GM12874 (cell line): ENCODE data around the gene TRIM71.

ENCODE experiments used
- TF ChIP-seq, protein P1 (sequence below): IDR thresholded peaks from 2 replicates; pipeline ENCODE4 v1.5.1; 2011; ENCODE audit warnings: low read depth, mild to moderate bottlenecking, control low read depth, low read length, moderate library complexity; ENCODE audit not compliant: insufficient read depth

Gene TRIM71

DNA sequence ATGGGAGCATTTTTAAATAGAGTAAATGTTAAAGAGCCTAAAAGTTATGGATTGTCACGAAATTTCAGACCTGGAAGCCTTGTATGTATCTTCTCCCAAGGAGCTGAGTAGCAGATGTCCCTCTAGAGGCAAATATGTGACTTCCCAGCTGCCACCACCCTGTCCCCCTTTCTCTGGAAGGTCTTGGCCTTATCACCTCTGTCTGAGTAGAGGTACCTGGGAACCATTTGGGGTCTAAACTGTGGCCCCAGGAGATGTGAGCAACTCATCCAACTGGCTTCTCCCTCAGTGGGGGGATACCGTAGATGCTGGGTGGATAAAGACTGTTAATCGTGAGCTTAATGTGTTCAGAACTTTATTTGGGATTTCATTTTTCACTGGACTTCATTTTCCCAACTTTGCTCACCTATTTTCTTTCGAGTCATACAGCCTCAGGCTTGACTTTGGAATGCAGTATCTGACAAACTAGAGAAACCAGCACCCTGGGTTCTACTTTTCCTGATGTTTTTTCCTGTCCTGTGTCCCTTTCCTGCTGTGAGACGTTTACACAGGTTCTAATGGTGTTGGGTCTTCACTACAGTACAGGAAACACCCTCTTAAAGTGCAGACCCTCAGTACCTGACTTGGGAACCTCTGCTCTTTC lies 80.3 kb downstream of the TRIM71 start:
- TF ChIP-seq, protein P1, sequence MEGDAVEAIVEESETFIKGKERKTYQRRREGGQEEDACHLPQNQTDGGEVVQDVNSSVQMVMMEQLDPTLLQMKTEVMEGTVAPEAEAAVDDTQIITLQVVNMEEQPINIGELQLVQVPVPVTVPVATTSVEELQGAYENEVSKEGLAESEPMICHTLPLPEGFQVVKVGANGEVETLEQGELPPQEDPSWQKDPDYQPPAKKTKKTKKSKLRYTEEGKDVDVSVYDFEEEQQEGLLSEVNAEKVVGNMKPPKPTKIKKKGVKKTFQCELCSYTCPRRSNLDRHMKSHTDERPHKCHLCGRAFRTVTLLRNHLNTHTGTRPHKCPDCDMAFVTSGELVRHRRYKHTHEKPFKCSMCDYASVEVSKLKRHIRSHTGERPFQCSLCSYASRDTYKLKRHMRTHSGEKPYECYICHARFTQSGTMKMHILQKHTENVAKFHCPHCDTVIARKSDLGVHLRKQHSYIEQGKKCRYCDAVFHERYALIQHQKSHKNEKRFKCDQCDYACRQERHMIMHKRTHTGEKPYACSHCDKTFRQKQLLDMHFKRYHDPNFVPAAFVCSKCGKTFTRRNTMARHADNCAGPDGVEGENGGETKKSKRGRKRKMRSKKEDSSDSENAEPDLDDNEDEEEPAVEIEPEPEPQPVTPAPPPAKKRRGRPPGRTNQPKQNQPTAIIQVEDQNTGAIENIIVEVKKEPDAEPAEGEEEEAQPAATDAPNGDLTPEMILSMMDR = no peak

DNA sequence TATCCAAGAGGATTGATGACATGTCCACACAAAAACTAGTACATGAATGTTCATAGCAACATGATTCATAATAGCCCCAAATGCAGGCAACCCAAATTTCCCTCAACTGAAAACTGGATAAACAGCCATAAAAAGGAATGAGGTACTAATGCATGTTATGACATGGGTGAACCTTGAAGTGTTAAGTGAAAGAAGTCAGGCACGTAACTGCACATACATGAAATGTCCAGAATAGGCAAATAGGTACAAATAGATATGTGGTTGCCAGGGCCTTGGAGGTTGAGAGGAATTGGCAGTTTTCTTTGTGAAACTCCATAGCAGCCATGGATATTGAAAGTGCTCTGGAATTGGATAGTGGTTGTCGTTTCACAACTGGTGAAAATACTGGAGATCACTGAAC lies 81.5 kb downstream of the TRIM71 start:
- TF ChIP-seq, protein P1 = no peak

DNA sequence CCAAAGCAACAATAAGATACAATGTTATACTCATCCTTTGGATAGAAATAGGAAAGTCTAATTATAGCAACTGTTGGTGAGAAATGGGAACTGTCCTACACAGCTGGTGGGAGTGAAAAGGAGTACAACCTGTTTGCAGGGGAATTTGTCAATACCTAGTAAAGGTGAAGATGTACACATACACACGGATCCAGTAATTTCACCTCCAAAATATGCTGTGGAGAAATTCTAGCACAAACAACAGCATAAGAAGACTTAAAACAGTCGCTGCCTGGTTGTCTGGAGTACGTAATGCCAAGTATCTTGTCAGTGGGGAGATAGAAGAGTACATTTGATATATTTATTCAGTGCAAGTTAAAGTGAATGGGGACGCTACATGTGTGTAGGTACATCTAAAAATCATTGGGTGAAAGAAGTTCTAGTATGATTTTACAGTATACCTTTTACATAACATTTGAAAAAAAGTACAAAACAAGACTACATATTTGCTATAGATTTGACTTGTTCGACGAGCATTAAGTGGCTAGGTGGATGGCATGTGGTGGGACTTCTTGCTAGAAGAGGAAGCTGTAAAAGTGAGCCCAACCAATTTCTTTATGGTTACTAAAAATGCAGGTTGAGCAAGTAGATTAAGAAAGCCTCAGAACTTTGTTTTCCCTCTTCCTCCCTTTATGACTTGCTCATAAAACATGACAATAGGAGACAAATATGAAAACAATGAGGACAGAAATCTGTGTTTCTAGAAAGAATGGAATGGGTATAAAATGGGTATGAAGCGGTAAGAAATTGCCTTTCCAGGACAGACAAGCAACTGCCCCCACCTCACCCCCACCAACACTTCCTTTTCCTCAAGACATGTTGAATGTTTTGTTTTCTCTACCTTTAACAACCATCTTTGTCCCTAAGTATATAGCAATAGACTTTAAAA lies 83.5 kb downstream of the TRIM71 start:
- TF ChIP-seq, protein P1 = no peak

DNA sequence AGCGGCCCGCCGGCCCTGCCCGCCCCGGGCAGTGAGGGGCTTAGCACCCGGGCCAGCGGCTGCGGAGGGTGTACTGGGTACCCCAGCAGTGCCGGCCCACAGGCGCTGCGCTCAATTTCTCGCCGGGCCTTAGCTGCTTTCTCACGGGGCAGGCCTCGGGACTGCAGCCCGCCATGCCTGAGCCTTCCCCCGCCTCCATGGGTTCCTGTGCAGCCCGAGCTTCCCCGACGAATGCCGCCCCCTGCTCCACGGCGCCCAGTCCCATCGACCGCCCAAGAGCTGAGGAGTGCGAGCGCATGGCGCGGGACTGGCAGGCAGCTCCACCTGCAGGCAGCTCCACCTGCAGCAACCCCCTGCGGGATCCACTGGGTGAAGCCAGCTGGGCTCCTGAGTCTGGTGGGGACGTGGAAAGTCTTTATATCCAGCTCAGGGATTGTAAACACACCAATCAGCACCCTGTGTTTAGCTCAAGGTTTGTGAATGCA lies 85.1 kb downstream of the TRIM71 start:
- TF ChIP-seq, protein P1 = peak; percentile 56

DNA sequence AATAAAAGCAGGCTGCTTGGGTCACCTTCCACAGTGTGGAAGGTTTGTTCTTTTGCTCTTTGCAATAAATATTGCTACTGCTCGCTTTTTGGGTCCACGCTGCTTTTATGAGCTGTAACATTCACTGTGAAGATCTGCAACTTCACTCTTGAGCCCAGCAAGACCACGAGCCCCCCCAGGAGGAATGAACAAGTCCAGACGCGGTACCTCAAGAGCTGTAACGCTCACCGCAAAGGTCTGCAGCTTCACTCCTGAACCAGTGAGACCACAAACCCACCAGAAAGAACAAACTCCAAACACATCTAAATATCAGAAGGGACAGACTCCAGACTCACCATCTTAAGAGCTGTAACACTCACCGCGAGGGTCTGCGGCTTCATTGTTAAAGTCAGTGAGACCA lies 86.2 kb downstream of the TRIM71 start:
- TF ChIP-seq, protein P1 = no peak

DNA sequence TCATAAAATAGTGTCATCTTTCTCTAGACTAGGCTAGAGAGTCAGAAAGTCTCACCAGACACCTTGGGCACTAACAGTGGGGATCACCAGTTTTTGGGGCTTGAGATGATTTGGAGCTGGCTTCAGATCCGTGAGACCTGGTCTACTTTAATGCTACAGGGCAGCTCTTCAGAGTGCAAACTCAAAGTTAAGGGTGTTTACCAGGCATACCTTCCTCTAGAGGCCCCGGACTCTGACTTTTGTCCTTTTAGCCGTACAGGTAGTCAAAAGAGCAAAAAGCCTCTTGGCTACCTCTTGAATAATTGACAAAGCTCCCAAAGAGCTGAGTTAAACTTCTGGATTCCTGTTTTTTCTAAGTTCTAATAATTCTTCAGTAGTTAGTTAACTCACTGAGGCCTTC lies 92.2 kb downstream of the TRIM71 start:
- TF ChIP-seq, protein P1 = no peak

DNA sequence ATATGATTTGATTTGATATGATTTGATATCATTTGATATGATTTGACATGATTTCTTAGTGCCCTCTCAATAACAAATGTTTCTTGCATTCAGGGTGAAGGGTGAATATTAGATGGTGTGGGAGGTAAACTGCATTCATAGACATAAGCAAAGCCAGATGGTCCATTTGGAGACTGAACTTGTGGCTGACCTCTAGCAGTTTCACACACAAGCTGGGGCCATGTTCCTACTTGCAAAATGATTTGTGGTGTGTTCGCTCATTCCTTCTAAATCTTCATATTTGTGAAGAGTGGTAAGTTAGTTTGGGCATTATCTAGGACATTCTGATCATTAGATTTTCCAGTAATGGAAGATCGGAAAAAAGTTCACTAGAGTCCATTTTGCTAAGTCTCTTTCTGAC lies 93.2 kb downstream of the TRIM71 start:
- TF ChIP-seq, protein P1 = no peak
